SU-DHL-6 (cell line): Measurements from ENCODE around the gene CNPY3.

Experiments used
- CTCF ChIP-seq: fragments of 200-600 bp; sonication (generic); IDR thresholded peaks from one replicate; pipeline ENCODE4 v1.5.1; 2017; ENCODE audit warnings: antibody characterized with exemption, mild to moderate bottlenecking, low read length, moderate library complexity; ENCODE audit not compliant: insufficient read depth, poor library complexity, severe bottlenecking
- EZH2phosphoT487 ChIP-seq: fragments of 200-600 bp; sonication (generic), shearing (Covaris generic); conservative IDR thresholded peaks from 2 replicates; pipeline ENCODE4 v1.6.1; 2018; ENCODE audit warnings: mild to moderate bottlenecking, antibody characterized with exemption, low read length, moderate library complexity, mixed read lengths

- TF ChIP-seq CTCF (no peak), EZH2phosphoT487 (no peak)
Measured at GRCh38 chr6:42963179-42963854, 34.0 kb downstream of the CNPY3 start.
